ENCODE data around the gene KIF26A. TPM values are rescaled to one million over a fixed set of nuclear protein-coding genes. Genes with fewer than 3 reads are reported as not detected.

Gene KIF26A
- total RNA-seq, 1 donor from 2014 or later = 7.0 TPM

DNA sequence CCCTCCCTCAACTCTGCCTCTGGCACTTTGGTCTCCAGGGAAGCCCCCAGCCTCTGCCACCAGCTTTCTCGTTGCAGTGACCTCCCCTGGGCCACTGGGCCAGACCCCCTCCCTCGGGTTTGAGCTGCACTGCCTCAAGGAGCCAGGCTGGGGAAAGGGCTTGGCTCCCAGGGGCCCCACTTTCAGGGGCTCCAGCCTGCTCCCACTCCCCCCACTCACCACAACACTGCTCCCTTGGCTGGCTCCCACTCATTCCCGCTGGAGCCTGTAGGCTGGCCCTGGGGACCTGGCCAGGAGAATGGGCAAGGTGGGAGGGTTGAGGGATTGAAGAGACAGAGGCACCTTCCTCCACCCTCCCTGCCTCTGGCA, 19.3 kb upstream of the KIF26A start:
- H3K36me3 Mint-ChIP-seq (ENCODE audit: insufficient read depth) = no peaks in the 10 kb centered on the region
- TF ChIP-seq CTCF (IDR thresholded peaks at IDR 0.05; ENCODE audit: unreplicated experiment) = no peak
- H3K4me3 Mint-ChIP-seq (ENCODE audit: low read depth) = no peak overlapping the region
- H3K9me3 Mint-ChIP-seq (ENCODE audit: low read depth) = peaks cover 5% of the 10 kb centered on the region
- H3K27ac Mint-ChIP-seq = no peak overlapping the region
- no peak for DNase-seq (ENCODE audit: low spot score, unreplicated experiment)
- H3K27me3 Mint-ChIP-seq = peaks cover 65% of the 10 kb centered on the region
- H3K4me1 Mint-ChIP-seq (ENCODE audit: low read depth) = no peaks in the 10 kb centered on the region

GRCh38 chr14:104119488-104120251, 18.7 kb upstream of the KIF26A start:
- Mint-ChIP-seq H3K27ac (no peak overlapping the region), H3K9me3 (ENCODE audit: low read depth) (peaks cover 6% of the 10 kb centered on the region), H3K4me1 (ENCODE audit: low read depth) (no peaks in the 10 kb centered on the region), H3K4me3 (ENCODE audit: low read depth) (no peak overlapping the region), H3K27me3 (peaks cover 62% of the 10 kb centered on the region), H3K36me3 (ENCODE audit: insufficient read depth) (no peaks in the 10 kb centered on the region)
- no peak for DNase-seq (ENCODE audit: low spot score, unreplicated experiment)
- no peak for TF ChIP-seq CTCF (IDR thresholded peaks at IDR 0.05; ENCODE audit: unreplicated experiment)

- Mint-ChIP-seq H3K36me3 (ENCODE audit: insufficient read depth) (no peaks in the 10 kb centered on the region), H3K4me1 (ENCODE audit: low read depth) (no peaks in the 10 kb centered on the region), H3K27ac (no peak overlapping the region), H3K9me3 (ENCODE audit: low read depth) (peaks cover 10% of the 10 kb centered on the region), H3K27me3 (peaks cover 60% of the 10 kb centered on the region), H3K4me3 (ENCODE audit: low read depth) (no peak overlapping the region)
- no peak for DNase-seq (ENCODE audit: low spot score, unreplicated experiment)
- no peak for TF ChIP-seq CTCF (IDR thresholded peaks at IDR 0.05; ENCODE audit: unreplicated experiment)
Measured at GRCh38 chr14:104120281-104120741, 18.1 kb upstream of the KIF26A start.

DNA sequence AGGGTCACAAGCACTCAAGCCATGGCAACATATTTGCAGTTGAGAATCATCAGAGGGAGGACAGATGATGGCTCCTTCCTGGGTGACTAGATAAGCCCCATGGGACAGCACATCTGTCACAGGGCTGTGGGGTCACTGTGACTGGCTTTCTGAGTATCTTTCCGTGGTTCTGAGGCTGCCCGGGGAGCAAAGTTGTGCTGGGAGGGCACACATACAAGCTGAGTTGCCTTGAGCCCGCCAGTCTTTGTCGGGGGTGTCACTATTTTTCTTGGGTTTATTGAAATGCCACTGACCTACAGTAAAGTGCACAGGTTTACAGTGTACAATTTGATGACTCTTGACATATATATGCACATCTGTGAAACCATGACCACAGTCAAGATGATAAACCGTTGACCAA, 17.2 kb upstream of the KIF26A start:
- no peak for TF ChIP-seq CTCF (IDR thresholded peaks at IDR 0.05; ENCODE audit: unreplicated experiment)
- Mint-ChIP-seq H3K4me3 (ENCODE audit: low read depth) (no peak overlapping the region), H3K27ac (no peak overlapping the region), H3K36me3 (ENCODE audit: insufficient read depth) (no peaks in the 10 kb centered on the region), H3K27me3 (peaks cover 56% of the 10 kb centered on the region), H3K4me1 (ENCODE audit: low read depth) (no peaks in the 10 kb centered on the region), H3K9me3 (ENCODE audit: low read depth) (peaks cover 10% of the 10 kb centered on the region)
- no peak for DNase-seq (ENCODE audit: low spot score, unreplicated experiment)

DNA sequence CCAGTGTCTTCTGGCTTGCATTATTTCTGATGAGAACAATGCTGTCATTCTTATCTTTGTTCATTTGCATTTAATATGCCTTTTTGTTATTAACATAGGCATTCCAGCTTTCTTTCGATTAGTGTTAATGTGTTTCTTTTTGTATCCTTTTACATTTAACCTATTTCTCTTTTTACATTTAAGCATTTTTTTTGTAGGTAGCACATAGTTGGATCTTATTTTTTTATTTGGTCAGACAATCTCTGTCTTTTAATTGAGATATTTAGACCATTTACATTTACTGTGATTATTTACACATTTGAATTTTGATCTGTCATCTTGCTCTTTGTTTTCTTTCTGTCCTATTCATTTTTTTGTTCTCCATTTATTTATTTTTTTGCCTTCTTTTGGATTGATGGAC, 14.5 kb upstream of the KIF26A start:
- peaks cover 19% of the 10 kb centered on the region for H3K9me3 Mint-ChIP-seq (ENCODE audit: low read depth)
- H3K36me3 Mint-ChIP-seq (ENCODE audit: insufficient read depth) = no peaks in the 10 kb centered on the region
- H3K27ac Mint-ChIP-seq = no peak overlapping the region
- H3K27me3 Mint-ChIP-seq = peaks cover 59% of the 10 kb centered on the region
- TF ChIP-seq CTCF (IDR thresholded peaks at IDR 0.05; ENCODE audit: unreplicated experiment) = no peak
- no peak overlapping the region for H3K4me3 Mint-ChIP-seq (ENCODE audit: low read depth)
- no peak for DNase-seq (ENCODE audit: low spot score, unreplicated experiment)
- no peaks in the 10 kb centered on the region for H3K4me1 Mint-ChIP-seq (ENCODE audit: low read depth)

Measured in progenitor cell of endocrine pancreas (in vitro differentiated cells).